ENCODE results near the gene HSF2. TPM values are rescaled to one million over a fixed set of nuclear protein-coding genes. Genes with fewer than 3 reads are reported as not detected.

HSF2 gene
- polyA plus RNA-seq, 2 of the 4 experiments (the other 2 are of a cell fraction): 9.2 to 25.9 TPM

- TF ChIP-seq HES2 (IDR thresholded peaks at IDR 0.05): no peak
- no peak for TF ChIP-seq HEYL (CRISPR knock-in tag; IDR thresholded peaks at IDR 0.05)
- TF ChIP-seq CBX8 (IDR thresholded peaks at IDR 0.05): no peak
- no peak for TF ChIP-seq CBX2 (IDR thresholded peaks at IDR 0.05; ENCODE audit: borderline replicate concordance, low read depth)
- TF ChIP-seq MAZ (IDR thresholded peaks at IDR 0.05; ENCODE audit: borderline replicate concordance, low read depth, low read length): no peak
- no peak for TF ChIP-seq CTCF (IDR thresholded peaks at IDR 0.05)
- no peak for TF ChIP-seq REST (IDR thresholded peaks at IDR 0.05)
- no peak for TF ChIP-seq TFCP2L1 (CRISPR knock-in tag; IDR thresholded peaks at IDR 0.05)
- FAIRE-seq (no peak), DNase-seq (ENCODE audit: low read depth in 1 of 2, low spot score in 1 of 2) (no peak), ATAC-seq (no peak)
- ChIA-PET POLR2A (no interaction called here), CTCF (no interaction called here)
- Histone ChIP-seq H3K27ac (no peak overlapping the region), H3K9me3 (no peaks in the 10 kb centered on the region), H3K4me1 (no peaks in the 10 kb centered on the region), H3K4me3 (no peak overlapping the region), H3K4me2 (no peak overlapping the region)
- WGBS (ENCODE audit: missing lambda C conversion rate): 15% methylated on average over 3 of the region's 3 CpGs
These were observed 23.2 kb upstream of the HSF2 start for GRCh38 chr6:122376246-122376645.

GRCh38 chr6:122381494-122382265, 17.8 kb upstream of the HSF2 start:
- ChIA-PET POLR2A (no interaction called here), CTCF (interaction anchor here (0.7 to 3.7 kb wide), 9 partner anchors 8 to 149 kb away, joined by 3 to 23 read pairs (median 4); partner anchors contain the start of gene HSF2)
- no peaks in the 10 kb centered on the region for H3K9me3 ChIP-seq
- no peak overlapping the region for H3K4me3 ChIP-seq
- WGBS (ENCODE audit: missing lambda C conversion rate): 10% methylated on average over 8 of the region's 8 CpGs
- H3K4me2 ChIP-seq: no peak overlapping the region
- DNase-seq (ENCODE audit: low read depth in 1 of 2, low spot score in 1 of 2) (peak; percentile 25 to 67), FAIRE-seq (no peak), ATAC-seq (peak; percentile 91)
- no peak for TF ChIP-seq MAFK (IDR thresholded peaks at IDR 0.05; ENCODE audit: partially characterized antibody)
- no peak for TF ChIP-seq ELK1 (IDR thresholded peaks at IDR 0.05; ENCODE audit: low read depth, low read length)
- no peak for TF ChIP-seq ATOH8 (CRISPR knock-in tag; IDR thresholded peaks at IDR 0.05; ENCODE audit: low read depth)
- peak; percentile 53 for TF ChIP-seq SMC3 (IDR thresholded peaks at IDR 0.05)
- TF ChIP-seq CTCF (IDR thresholded peaks at IDR 0.05): peak; percentile 61
- no peak for TF ChIP-seq RNF2 (IDR thresholded peaks at IDR 0.05; ENCODE audit: borderline replicate concordance, low read depth)
- TF ChIP-seq RAD21 (conservative IDR thresholded peaks at IDR 0.05 in 1 of 2, IDR thresholded peaks at IDR 0.05 in 1 of 2): peak; percentile 47 to 53
- H3K27ac ChIP-seq: no peak overlapping the region
- no peaks in the 10 kb centered on the region for H3K4me1 ChIP-seq
